HepG2 (cell line): Measurements from ENCODE around the gene CGNL1. TPM values are rescaled to one million over a fixed set of nuclear protein-coding genes. Genes with fewer than 3 reads are reported as not detected.

Experiments
- ATF1 ChIP-seq: IDR thresholded peaks from 2 replicates; pipeline ENCODE4 v1.6.1; 2016; ENCODE audit warnings: mild to moderate bottlenecking, control low read depth
- ATF7-NPFF ChIP-seq: sonication (generic); formaldehyde crosslinking; IDR thresholded peaks from 2 replicates; pipeline ENCODE4 v1.8.1; 2023; ENCODE audit warnings: mild to moderate bottlenecking, low read depth, missing genetic modification reagents, moderate library complexity
- DPF2 ChIP-seq: sonication (generic); formaldehyde crosslinking; IDR thresholded peaks from 2 replicates; pipeline ENCODE4 v1.4.0; 2020; ENCODE audit warnings: mild to moderate bottlenecking, low read depth, missing genetic modification reagents, borderline replicate concordance
- ZBTB20 ChIP-seq: sonication (generic); formaldehyde crosslinking; IDR thresholded peaks from 2 replicates; pipeline ENCODE4 v1.8.1; 2023; ENCODE audit warnings: missing genetic modification reagents, low read depth, mild to moderate bottlenecking, borderline replicate concordance
- ZFP41 ChIP-seq: sonication (generic); formaldehyde crosslinking; IDR thresholded peaks from 2 replicates; pipeline ENCODE4 v1.4.0; 2020; ENCODE audit warnings: mild to moderate bottlenecking, missing genetic modification reagents, borderline replicate concordance
- ZNF326 ChIP-seq: sonication (generic); formaldehyde crosslinking; IDR thresholded peaks from 2 replicates; pipeline ENCODE4 v1.4.0; 2020; ENCODE audit warnings: missing genetic modification reagents, borderline replicate concordance
- ZNF629 ChIP-seq: sonication (generic); formaldehyde crosslinking; conservative IDR thresholded peaks from 2 replicates; pipeline ENCODE4 v1.5.0; 2020; ENCODE audit warnings: missing genetic modification reagents
- polyA plus RNA-seq, 8 experiments: library from polyadenylated mRNA; depleted of rRNA in 3 of 8; stranded (reverse) in 7 of 8; unstranded in 1 of 8; fragments of >200 nt; fragmentation: Illumina TruSeq in 4 of 8; extraction: Trizol in 4 of 8; gene quantifications; 2 replicates each; pipeline versions ENCODE4 v1.2.1 to v1.2.3, GENCODE V29; 2011 to 2016; ENCODE audit warnings: low read depth in 4 of 8, missing spikeins in 1 of 8, mixed read lengths in 1 of 8; ENCODE audit not compliant: insufficient read depth in 1 of 8
- total RNA-seq, 5 experiments: library from RNA; depleted of rRNA; stranded (reverse); fragments of >200 nt; fragmentation: Illumina TruSeq; extraction: Trizol; gene quantifications; 2 replicates each; pipeline ENCODE4 v1.2.3, GENCODE V29; 2016; ENCODE audit warnings: low read depth in 1 of 5
- TF ChIP-seq, protein P1 (sequence below): sonication (generic); formaldehyde crosslinking; IDR thresholded peaks from 2 replicates; pipeline ENCODE4 v1.4.0; 2020; ENCODE audit warnings: low read depth, mild to moderate bottlenecking, missing genetic modification reagents
- TF ChIP-seq, protein P2 (sequence below): sonication (generic); formaldehyde crosslinking; IDR thresholded peaks from 2 replicates; pipeline ENCODE4 v1.8.1; 2023; ENCODE audit warnings: mild to moderate bottlenecking, missing genetic modification reagents
- TF ChIP-seq, protein P3 (sequence below): sonication (generic); formaldehyde crosslinking; IDR thresholded peaks from 2 replicates; pipeline ENCODE4 v1.5.0; 2020; ENCODE audit warnings: missing genetic modification reagents
- TF ChIP-seq, protein P4 (sequence below): sonication (generic); formaldehyde crosslinking; IDR thresholded peaks from 2 replicates; pipeline ENCODE4 v1.4.0; 2020; ENCODE audit warnings: missing genetic modification reagents
- TF ChIP-seq, protein P5 (sequence below): sonication (generic); formaldehyde crosslinking; IDR thresholded peaks from 2 replicates; pipeline ENCODE4 v1.4.0; 2020; ENCODE audit warnings: missing genetic modification reagents, borderline replicate concordance

Gene CGNL1
- total and polyA plus RNA-seq, 2 of the 13 experiments (the other 11 are each of a cell fraction or from before 2014, with no cell fraction given), result 5.6 to 15.6 TPM

DNA sequence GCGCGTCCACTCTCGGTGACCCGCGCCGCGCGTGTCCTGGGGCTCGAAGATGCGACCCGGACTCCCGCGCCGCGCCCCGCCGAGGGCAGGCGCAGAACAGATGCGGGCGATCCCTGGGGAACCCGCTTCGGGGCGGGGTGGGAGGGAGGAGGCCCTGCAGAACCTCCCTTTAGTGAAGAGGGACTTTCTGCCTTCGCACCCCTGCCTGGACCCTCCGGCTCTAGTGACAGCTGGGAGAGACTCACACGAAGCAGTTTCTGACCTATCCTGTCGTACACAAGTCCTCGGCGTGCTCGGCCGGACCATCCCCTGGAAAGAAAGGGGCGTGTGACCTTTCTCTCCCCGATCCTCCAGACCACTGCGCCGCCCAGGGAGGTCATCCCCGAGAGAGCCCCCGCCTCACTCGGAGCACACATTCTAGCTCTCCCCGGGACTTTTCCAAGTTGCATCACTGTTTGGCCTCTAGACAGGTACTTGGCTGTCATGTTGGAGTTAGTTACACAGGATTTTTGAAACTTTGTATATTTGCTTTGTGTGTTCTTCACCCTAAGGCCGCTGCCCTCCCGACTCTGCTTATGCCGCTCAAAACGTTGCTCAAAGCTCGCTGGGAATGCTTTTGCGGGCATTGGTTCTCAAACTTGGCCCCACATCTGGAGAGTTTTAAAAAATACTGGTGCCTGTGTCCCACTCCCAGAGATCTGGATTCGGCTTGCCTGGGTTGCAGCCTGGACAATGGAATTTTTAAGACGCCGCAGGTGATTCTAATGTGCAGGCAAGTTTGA, 582 bp downstream of the CGNL1 start (continued):
- no peak for TF ChIP-seq ZBTB20 (CRISPR knock-in tag)
- no peak for TF ChIP-seq ATF1 (CRISPR knock-in tag)
- TF ChIP-seq ZNF326, result no peak
- TF ChIP-seq DPF2 (CRISPR knock-in tag), result no peak
- TF ChIP-seq, protein P1, sequence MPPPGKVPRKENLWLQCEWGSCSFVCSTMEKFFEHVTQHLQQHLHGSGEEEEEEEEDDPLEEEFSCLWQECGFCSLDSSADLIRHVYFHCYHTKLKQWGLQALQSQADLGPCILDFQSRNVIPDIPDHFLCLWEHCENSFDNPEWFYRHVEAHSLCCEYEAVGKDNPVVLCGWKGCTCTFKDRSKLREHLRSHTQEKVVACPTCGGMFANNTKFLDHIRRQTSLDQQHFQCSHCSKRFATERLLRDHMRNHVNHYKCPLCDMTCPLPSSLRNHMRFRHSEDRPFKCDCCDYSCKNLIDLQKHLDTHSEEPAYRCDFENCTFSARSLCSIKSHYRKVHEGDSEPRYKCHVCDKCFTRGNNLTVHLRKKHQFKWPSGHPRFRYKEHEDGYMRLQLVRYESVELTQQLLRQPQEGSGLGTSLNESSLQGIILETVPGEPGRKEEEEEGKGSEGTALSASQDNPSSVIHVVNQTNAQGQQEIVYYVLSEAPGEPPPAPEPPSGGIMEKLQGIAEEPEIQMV (CRISPR knock-in tag), result no peak
- TF ChIP-seq, protein P2, sequence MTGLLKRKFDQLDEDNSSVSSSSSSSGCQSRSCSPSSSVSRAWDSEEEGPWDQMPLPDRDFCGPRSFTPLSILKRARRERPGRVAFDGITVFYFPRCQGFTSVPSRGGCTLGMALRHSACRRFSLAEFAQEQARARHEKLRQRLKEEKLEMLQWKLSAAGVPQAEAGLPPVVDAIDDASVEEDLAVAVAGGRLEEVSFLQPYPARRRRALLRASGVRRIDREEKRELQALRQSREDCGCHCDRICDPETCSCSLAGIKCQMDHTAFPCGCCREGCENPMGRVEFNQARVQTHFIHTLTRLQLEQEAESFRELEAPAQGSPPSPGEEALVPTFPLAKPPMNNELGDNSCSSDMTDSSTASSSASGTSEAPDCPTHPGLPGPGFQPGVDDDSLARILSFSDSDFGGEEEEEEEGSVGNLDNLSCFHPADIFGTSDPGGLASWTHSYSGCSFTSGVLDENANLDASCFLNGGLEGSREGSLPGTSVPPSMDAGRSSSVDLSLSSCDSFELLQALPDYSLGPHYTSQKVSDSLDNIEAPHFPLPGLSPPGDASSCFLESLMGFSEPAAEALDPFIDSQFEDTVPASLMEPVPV, result 0 out of 2 replicates have a peak, but pooled peaks have one; percentile 53
- TF ChIP-seq, protein P3, sequence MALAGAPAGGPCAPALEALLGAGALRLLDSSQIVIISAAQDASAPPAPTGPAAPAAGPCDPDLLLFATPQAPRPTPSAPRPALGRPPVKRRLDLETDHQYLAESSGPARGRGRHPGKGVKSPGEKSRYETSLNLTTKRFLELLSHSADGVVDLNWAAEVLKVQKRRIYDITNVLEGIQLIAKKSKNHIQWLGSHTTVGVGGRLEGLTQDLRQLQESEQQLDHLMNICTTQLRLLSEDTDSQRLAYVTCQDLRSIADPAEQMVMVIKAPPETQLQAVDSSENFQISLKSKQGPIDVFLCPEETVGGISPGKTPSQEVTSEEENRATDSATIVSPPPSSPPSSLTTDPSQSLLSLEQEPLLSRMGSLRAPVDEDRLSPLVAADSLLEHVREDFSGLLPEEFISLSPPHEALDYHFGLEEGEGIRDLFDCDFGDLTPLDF (CRISPR knock-in tag), result no peak
- no peak for TF ChIP-seq ATF7-NPFF (CRISPR knock-in tag)
- TF ChIP-seq, protein P4, sequence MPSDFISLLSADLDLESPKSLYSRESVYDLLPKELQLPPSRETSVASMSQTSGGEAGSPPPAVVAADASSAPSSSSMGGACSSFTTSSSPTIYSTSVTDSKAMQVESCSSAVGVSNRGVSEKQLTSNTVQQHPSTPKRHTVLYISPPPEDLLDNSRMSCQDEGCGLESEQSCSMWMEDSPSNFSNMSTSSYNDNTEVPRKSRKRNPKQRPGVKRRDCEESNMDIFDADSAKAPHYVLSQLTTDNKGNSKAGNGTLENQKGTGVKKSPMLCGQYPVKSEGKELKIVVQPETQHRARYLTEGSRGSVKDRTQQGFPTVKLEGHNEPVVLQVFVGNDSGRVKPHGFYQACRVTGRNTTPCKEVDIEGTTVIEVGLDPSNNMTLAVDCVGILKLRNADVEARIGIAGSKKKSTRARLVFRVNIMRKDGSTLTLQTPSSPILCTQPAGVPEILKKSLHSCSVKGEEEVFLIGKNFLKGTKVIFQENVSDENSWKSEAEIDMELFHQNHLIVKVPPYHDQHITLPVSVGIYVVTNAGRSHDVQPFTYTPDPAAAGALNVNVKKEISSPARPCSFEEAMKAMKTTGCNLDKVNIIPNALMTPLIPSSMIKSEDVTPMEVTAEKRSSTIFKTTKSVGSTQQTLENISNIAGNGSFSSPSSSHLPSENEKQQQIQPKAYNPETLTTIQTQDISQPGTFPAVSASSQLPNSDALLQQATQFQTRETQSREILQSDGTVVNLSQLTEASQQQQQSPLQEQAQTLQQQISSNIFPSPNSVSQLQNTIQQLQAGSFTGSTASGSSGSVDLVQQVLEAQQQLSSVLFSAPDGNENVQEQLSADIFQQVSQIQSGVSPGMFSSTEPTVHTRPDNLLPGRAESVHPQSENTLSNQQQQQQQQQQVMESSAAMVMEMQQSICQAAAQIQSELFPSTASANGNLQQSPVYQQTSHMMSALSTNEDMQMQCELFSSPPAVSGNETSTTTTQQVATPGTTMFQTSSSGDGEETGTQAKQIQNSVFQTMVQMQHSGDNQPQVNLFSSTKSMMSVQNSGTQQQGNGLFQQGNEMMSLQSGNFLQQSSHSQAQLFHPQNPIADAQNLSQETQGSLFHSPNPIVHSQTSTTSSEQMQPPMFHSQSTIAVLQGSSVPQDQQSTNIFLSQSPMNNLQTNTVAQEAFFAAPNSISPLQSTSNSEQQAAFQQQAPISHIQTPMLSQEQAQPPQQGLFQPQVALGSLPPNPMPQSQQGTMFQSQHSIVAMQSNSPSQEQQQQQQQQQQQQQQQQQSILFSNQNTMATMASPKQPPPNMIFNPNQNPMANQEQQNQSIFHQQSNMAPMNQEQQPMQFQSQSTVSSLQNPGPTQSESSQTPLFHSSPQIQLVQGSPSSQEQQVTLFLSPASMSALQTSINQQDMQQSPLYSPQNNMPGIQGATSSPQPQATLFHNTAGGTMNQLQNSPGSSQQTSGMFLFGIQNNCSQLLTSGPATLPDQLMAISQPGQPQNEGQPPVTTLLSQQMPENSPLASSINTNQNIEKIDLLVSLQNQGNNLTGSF (CRISPR knock-in tag), result no peak
- TF ChIP-seq ZNF629 (CRISPR knock-in tag), result no peak
- no peak for TF ChIP-seq ZFP41 (CRISPR knock-in tag)
- TF ChIP-seq, protein P5, sequence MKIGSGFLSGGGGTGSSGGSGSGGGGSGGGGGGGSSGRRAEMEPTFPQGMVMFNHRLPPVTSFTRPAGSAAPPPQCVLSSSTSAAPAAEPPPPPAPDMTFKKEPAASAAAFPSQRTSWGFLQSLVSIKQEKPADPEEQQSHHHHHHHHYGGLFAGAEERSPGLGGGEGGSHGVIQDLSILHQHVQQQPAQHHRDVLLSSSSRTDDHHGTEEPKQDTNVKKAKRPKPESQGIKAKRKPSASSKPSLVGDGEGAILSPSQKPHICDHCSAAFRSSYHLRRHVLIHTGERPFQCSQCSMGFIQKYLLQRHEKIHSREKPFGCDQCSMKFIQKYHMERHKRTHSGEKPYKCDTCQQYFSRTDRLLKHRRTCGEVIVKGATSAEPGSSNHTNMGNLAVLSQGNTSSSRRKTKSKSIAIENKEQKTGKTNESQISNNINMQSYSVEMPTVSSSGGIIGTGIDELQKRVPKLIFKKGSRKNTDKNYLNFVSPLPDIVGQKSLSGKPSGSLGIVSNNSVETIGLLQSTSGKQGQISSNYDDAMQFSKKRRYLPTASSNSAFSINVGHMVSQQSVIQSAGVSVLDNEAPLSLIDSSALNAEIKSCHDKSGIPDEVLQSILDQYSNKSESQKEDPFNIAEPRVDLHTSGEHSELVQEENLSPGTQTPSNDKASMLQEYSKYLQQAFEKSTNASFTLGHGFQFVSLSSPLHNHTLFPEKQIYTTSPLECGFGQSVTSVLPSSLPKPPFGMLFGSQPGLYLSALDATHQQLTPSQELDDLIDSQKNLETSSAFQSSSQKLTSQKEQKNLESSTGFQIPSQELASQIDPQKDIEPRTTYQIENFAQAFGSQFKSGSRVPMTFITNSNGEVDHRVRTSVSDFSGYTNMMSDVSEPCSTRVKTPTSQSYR (CRISPR knock-in tag), result no peak
